ENCODE data around the gene ROBO1. TPM values are rescaled to one million over a fixed set of nuclear protein-coding genes. Genes with fewer than 3 reads are reported as not detected.

ROBO1 gene
- total RNA-seq, 1 donor from 2014 or later: 71.7 TPM

DNA sequence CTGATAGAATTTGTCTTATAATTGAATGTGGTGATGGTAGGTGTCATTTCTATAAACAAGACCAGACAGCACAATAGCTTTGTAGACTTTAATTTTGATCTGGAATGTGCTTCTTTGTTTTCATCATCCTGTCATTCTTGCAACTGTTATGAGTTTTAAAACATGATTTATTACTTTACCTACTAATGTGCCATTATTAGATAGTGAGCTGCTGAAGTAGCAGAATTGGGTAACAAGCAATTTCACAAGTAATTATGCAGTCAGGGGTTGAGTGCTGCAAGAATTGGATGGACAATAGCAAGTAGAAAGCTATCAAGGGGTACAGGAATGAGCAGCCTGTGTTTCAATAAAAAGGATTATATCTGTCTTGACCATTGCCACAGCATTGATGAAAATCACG lies 975.6 kb downstream of the ROBO1 start:
- H3K4me2 ChIP-seq (ENCODE audit: low read length): no peak overlapping the region
- no peaks in the 10 kb centered on the region for H3K27me3 ChIP-seq (ENCODE audit: insufficient read depth, low read length)
- no peak overlapping the region for H2AFZ ChIP-seq (ENCODE audit: low read depth, low read length)
- DNase-seq (ENCODE audit: low read depth): no peak
- TF ChIP-seq EZH2 (IDR thresholded peaks at IDR 0.05; ENCODE audit: insufficient read depth, low read length): no peak
- TF ChIP-seq, protein P1, sequence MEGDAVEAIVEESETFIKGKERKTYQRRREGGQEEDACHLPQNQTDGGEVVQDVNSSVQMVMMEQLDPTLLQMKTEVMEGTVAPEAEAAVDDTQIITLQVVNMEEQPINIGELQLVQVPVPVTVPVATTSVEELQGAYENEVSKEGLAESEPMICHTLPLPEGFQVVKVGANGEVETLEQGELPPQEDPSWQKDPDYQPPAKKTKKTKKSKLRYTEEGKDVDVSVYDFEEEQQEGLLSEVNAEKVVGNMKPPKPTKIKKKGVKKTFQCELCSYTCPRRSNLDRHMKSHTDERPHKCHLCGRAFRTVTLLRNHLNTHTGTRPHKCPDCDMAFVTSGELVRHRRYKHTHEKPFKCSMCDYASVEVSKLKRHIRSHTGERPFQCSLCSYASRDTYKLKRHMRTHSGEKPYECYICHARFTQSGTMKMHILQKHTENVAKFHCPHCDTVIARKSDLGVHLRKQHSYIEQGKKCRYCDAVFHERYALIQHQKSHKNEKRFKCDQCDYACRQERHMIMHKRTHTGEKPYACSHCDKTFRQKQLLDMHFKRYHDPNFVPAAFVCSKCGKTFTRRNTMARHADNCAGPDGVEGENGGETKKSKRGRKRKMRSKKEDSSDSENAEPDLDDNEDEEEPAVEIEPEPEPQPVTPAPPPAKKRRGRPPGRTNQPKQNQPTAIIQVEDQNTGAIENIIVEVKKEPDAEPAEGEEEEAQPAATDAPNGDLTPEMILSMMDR (IDR thresholded peaks at IDR 0.05; ENCODE audit: insufficient read depth, low read depth, low read length): no peak
- H3K27me3 Mint-ChIP-seq (ENCODE audit: low read depth, unreplicated experiment): no peaks in the 10 kb centered on the region
- H3K27ac Mint-ChIP-seq (ENCODE audit: unreplicated experiment): no peak overlapping the region
- H3K4me1 Mint-ChIP-seq (ENCODE audit: low read depth, unreplicated experiment): no peaks in the 10 kb centered on the region
- no peak overlapping the region for H3K4me3 Mint-ChIP-seq (ENCODE audit: unreplicated experiment)
- H3K9me3 ChIP-seq (ENCODE audit: insufficient read depth, low read depth, low read length): no peaks in the 10 kb centered on the region
- H4K20me1 ChIP-seq (ENCODE audit: insufficient read depth, low read length): peaks cover 7% of the 10 kb centered on the region
- H3K9ac ChIP-seq (ENCODE audit: low read length): no peak overlapping the region
- no peaks in the 10 kb centered on the region for H3K79me2 ChIP-seq (ENCODE audit: insufficient read depth, low read length)
- H3K4me1 ChIP-seq (ENCODE audit: insufficient read depth, low read length): no peaks in the 10 kb centered on the region
- no peak overlapping the region for H3K27ac ChIP-seq (ENCODE audit: low read depth, low read length)
- no peaks in the 10 kb centered on the region for H3K36me3 ChIP-seq (ENCODE audit: insufficient read depth, low read length)
- no peaks in the 10 kb centered on the region for H3K36me3 Mint-ChIP-seq (ENCODE audit: low read depth, unreplicated experiment)
- H3K9me3 Mint-ChIP-seq (ENCODE audit: unreplicated experiment): no peaks in the 10 kb centered on the region
- H3K4me3 ChIP-seq (ENCODE audit: insufficient read depth, low read depth, low read length): no peak overlapping the region
- FAIRE-seq: no peak

DNA sequence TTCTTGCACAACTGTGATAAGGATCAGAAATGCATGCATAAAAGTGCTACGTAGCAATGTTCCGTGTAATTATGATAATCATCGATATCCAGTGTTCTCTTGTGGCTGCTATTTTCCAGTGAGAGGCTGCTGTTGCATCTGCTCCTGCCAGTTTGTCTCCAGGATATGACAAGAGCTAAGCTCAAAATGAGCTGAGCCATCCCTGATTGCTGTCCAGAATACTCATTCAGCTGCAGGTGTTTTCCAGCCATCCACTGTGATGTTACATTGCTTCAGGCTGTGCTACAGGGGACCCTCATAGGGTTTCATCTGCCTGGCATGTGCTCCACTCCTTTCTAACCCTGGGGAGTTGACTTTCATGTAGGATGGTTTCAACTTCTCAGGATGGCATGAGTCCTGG lies 976.0 kb downstream of the ROBO1 start:
- Mint-ChIP-seq H3K4me1 (ENCODE audit: low read depth, unreplicated experiment) (no peaks in the 10 kb centered on the region), H3K27ac (ENCODE audit: unreplicated experiment) (no peak overlapping the region), H3K36me3 (ENCODE audit: low read depth, unreplicated experiment) (no peaks in the 10 kb centered on the region), H3K4me3 (ENCODE audit: unreplicated experiment) (no peak overlapping the region), H3K27me3 (ENCODE audit: low read depth, unreplicated experiment) (no peaks in the 10 kb centered on the region), H3K9me3 (ENCODE audit: unreplicated experiment) (no peaks in the 10 kb centered on the region)
- H3K9ac ChIP-seq (ENCODE audit: low read length): no peak overlapping the region
- no peak overlapping the region for H3K27ac ChIP-seq (ENCODE audit: low read depth, low read length)
- no peak for FAIRE-seq
- H3K4me3 ChIP-seq (ENCODE audit: insufficient read depth, low read depth, low read length): no peak overlapping the region
- no peak for DNase-seq (ENCODE audit: low read depth)
- H3K27me3 ChIP-seq (ENCODE audit: insufficient read depth, low read length): no peaks in the 10 kb centered on the region
- no peak overlapping the region for H2AFZ ChIP-seq (ENCODE audit: low read depth, low read length)
- no peaks in the 10 kb centered on the region for H3K9me3 ChIP-seq (ENCODE audit: insufficient read depth, low read depth, low read length)
- TF ChIP-seq EZH2 (IDR thresholded peaks at IDR 0.05; ENCODE audit: insufficient read depth, low read length): no peak
- TF ChIP-seq, protein P1 (IDR thresholded peaks at IDR 0.05; ENCODE audit: insufficient read depth, low read depth, low read length): no peak
- no peaks in the 10 kb centered on the region for H3K36me3 ChIP-seq (ENCODE audit: insufficient read depth, low read length)
- H3K4me2 ChIP-seq (ENCODE audit: low read length): no peak overlapping the region
- H3K79me2 ChIP-seq (ENCODE audit: insufficient read depth, low read length): no peaks in the 10 kb centered on the region
- H4K20me1 ChIP-seq (ENCODE audit: insufficient read depth, low read length): peaks cover 7% of the 10 kb centered on the region
- no peaks in the 10 kb centered on the region for H3K4me1 ChIP-seq (ENCODE audit: insufficient read depth, low read length)

DNA sequence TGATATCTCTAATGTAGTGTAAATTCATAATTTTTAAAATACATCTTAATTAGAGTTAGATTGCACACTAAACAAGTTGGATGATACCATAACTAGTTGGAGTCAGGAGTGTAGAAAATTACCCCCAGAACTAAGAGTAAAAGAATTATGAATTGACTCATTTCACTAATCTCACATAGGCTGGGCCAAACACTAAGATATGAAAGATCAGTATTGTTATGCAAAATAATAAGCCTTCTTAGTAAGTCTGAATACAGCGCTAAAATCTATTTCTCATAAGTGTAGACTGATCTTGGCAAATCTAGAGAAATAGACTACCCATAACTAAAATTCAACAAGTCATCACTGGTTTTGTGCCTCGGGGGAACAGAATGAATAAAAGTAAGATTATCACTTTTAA lies 979.0 kb downstream of the ROBO1 start:
- Histone ChIP-seq H2AFZ (ENCODE audit: low read depth, low read length) (no peak overlapping the region), H3K4me3 (ENCODE audit: insufficient read depth, low read depth, low read length) (no peak overlapping the region), H3K27ac (ENCODE audit: low read depth, low read length) (no peak overlapping the region), H3K27me3 (ENCODE audit: insufficient read depth, low read length) (no peaks in the 10 kb centered on the region), H3K79me2 (ENCODE audit: insufficient read depth, low read length) (no peaks in the 10 kb centered on the region), H3K36me3 (ENCODE audit: insufficient read depth, low read length) (no peaks in the 10 kb centered on the region), H3K9me3 (ENCODE audit: insufficient read depth, low read depth, low read length) (no peaks in the 10 kb centered on the region), H3K4me1 (ENCODE audit: insufficient read depth, low read length) (no peaks in the 10 kb centered on the region), H3K4me2 (ENCODE audit: low read length) (no peak overlapping the region), H4K20me1 (ENCODE audit: insufficient read depth, low read length) (peaks cover 7% of the 10 kb centered on the region), H3K9ac (ENCODE audit: low read length) (no peak overlapping the region)
- Mint-ChIP-seq H3K4me3 (ENCODE audit: unreplicated experiment) (no peak overlapping the region), H3K4me1 (ENCODE audit: low read depth, unreplicated experiment) (peaks cover 4% of the 10 kb centered on the region), H3K27ac (ENCODE audit: unreplicated experiment) (no peak overlapping the region), H3K9me3 (ENCODE audit: unreplicated experiment) (no peaks in the 10 kb centered on the region), H3K36me3 (ENCODE audit: low read depth, unreplicated experiment) (no peaks in the 10 kb centered on the region), H3K27me3 (ENCODE audit: low read depth, unreplicated experiment) (no peaks in the 10 kb centered on the region)
- TF ChIP-seq, protein P1 (IDR thresholded peaks at IDR 0.05; ENCODE audit: insufficient read depth, low read depth, low read length): no peak
- no peak for TF ChIP-seq EZH2 (IDR thresholded peaks at IDR 0.05; ENCODE audit: insufficient read depth, low read length)
- DNase-seq (ENCODE audit: low read depth): no peak
- no peak for FAIRE-seq
